Omental fat pad (tissue), 4 donors: ENCODE results near the gene CCDC126. TPM values are rescaled to one million over a fixed set of nuclear protein-coding genes. Genes with fewer than 3 reads are reported as not detected.

Experiments
- ATAC-seq: fragments of 150-250 bp; one replicate; pipeline ENCODE4 v1.9.1; 2016; ENCODE audit warnings: mild to moderate bottlenecking, moderate library complexity; ENCODE audit not compliant: low FRiP score
- DNase-seq: peaks from one replicate; pipeline ENCODE4 v3.0.0-alpha.2; 2019; ENCODE audit warnings: low spot score
- total RNA-seq, 4 donors: library from RNA; depleted of rRNA; stranded (reverse); fragments of >200 nt; gene quantifications; one replicate each; pipeline ENCODE4 v1.1.0, GENCODE V29; 2016
- TF ChIP-seq, protein P1 (sequence below), 3 donors: fragments of 450-650 bp; IDR thresholded peaks; one replicate each; pipeline ENCODE4 v1.5.1; 2016 to 2017; ENCODE audit warnings: antibody characterized with exemption in 3 of 3, mild to moderate bottlenecking in 3 of 3, moderate library complexity in 2 of 3

CCDC126 gene
- total RNA-seq, 4 donors from 2014 or later: 11.0 to 23.6 (median 14.2) TPM

DNA sequence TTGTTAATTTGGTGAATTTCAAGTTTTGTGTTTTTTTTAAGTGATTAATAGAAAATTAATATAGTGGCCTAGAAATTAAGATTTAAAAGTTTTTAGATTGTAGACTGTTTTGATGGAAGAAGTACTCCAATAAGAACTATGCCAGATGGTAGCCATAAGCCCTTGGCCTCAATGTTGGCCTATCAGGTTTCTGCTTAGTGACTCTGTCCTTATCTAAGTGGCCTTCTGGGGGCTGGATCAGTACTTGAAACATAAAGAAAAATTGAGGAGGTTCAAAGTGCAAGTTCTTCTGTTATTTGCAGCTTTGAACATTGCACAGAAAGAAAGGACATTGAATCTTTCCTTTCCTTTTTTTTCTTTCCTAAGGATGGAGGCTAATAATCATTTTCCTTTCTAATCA, 9.9 kb downstream of the CCDC126 start:
- DNase-seq (no peak), ATAC-seq (no peak)
- TF ChIP-seq, protein P1, sequence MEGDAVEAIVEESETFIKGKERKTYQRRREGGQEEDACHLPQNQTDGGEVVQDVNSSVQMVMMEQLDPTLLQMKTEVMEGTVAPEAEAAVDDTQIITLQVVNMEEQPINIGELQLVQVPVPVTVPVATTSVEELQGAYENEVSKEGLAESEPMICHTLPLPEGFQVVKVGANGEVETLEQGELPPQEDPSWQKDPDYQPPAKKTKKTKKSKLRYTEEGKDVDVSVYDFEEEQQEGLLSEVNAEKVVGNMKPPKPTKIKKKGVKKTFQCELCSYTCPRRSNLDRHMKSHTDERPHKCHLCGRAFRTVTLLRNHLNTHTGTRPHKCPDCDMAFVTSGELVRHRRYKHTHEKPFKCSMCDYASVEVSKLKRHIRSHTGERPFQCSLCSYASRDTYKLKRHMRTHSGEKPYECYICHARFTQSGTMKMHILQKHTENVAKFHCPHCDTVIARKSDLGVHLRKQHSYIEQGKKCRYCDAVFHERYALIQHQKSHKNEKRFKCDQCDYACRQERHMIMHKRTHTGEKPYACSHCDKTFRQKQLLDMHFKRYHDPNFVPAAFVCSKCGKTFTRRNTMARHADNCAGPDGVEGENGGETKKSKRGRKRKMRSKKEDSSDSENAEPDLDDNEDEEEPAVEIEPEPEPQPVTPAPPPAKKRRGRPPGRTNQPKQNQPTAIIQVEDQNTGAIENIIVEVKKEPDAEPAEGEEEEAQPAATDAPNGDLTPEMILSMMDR (IDR thresholded peaks at IDR 0.05): no peak

DNA sequence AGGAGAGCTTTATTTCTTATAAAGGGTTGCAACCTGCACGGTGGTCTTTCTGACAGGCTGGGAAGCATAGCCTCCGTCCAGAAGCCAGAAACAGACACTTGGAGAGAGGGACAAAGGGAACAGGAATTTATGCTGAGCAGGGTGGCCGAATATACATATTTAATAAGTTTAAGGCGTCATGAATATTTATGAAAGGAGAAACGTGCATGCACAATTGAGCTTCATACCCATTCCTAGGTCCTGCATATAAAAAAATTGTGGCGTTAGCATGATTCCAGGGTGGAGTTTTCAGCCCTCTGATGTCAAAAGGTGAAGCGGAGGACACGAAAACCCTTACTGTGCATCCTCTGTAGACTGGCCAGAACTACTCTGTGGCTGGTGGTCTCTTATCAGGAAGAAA, 10.7 kb downstream of the CCDC126 start:
- ATAC-seq (no peak), DNase-seq (no peak)
- TF ChIP-seq, protein P1 (IDR thresholded peaks at IDR 0.05): no peak

DNA sequence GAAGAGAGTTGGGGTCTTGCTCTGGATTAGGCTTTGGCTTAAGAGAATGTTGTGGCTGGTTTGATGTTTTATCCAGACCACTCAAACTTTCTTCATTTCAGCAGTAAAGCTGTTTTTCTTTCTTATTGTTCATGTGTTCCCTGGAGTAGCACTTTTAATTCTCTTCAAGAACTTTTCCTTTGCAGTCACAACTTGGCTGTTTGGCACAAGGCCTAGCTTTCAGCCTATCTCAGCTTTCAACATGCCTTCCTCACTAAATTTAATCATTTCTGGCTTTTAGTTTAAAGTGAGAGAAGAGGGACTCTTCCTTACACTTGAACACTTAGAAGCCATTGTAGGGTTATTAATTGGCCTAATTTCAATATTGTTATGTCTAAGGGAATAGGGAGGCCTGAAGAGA, 18.1 kb downstream of the CCDC126 start:
- no peak for DNase-seq
- ATAC-seq: no peak
- TF ChIP-seq, protein P1 (IDR thresholded peaks at IDR 0.05): no peak

DNA sequence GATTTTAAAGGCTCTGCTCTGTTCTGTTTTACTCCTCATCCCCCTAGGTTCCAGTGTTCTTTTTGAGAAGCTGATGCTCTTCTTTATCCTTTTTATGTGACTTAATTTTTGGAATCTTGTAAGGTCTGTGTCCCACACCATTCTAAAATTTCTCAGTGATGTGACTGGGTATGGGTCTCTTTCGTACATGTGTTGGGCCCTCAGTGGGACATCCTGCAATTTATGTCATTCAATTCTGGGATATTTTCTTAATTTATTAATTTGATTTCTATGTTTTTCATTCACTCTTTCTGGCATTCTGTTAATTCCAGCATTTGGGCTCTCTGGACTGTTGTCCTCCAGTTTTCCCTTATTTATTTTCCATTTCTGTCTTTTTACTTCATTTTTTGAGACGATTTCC, 19.4 kb downstream of the CCDC126 start:
- ATAC-seq (no peak), DNase-seq (no peak)
- TF ChIP-seq, protein P1 (IDR thresholded peaks at IDR 0.05): no peak

DNA sequence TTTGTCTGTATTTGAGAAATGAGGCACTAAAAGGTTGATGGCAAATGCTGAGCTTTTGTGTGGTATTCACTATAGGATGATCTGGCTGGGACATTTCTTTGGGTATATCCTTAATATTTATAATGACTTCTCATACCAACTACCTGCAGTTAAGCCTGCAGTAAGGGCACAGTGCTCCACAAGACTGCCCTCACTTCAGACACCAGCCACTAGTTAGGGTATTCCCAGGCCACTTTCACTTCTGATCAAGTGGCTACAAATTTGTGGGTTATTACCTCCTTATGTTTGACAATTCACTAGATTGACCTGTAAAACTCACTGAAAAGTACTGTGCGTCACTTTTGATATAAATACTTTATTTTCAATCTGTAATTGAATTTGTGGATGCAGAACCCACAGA, 20.3 kb downstream of the CCDC126 start:
- no peak for ATAC-seq

DNA sequence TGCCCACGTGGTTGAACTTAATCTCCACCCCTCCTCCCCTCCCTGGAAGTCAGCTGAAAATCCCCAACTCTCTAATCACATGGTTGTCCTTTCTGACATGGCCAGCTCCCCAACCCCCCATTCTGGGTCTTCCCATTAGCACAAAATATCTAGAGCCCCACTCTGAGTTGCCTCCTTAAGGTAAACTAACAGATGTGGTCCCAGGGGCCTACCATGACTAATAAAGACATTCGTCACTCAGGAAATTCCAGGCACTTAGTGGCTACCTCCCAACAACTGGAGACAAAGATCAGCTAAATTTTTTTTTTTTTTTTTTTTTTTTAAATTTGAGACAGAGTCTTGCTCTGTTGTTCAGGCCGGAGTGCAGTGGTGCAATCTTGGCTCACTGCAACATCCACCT, 21.1 kb downstream of the CCDC126 start:
- TF ChIP-seq, protein P1 (IDR thresholded peaks at IDR 0.05): no peak
- ATAC-seq (no peak), DNase-seq (no peak)

More for the DNA sequence above, 20.3 kb downstream of the CCDC126 start:
- TF ChIP-seq, protein P1 (IDR thresholded peaks at IDR 0.05): no peak
- no peak for DNase-seq

DNA sequence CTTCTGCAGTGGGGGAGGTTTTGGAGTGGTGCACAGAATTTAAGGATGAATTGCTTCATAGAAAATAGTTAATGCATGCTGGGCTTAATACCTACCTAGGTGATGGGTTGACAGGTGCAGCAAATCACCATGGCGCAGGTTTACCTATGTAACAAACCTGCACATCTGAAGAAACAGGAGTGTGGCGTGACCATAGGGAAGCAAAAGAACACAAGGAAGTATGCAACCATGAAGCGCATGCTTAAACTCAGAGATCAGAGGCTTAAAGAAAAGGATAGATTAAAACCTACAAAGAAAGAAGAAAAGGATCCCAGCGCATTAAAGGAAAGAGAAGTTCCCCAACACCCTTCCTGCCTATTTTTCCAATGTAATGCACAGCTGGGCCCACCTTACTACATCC, 22.0 kb downstream of the CCDC126 start:
- no peak for DNase-seq
- TF ChIP-seq, protein P1 (IDR thresholded peaks at IDR 0.05): no peak
- no peak for ATAC-seq
